ENCODE data around the gene THADA. TPM values are rescaled to one million over a fixed set of nuclear protein-coding genes. Genes with fewer than 3 reads are reported as not detected.

Gene THADA
- total RNA-seq, 1 experiment from 2014 or later: 20.1 TPM

DNA sequence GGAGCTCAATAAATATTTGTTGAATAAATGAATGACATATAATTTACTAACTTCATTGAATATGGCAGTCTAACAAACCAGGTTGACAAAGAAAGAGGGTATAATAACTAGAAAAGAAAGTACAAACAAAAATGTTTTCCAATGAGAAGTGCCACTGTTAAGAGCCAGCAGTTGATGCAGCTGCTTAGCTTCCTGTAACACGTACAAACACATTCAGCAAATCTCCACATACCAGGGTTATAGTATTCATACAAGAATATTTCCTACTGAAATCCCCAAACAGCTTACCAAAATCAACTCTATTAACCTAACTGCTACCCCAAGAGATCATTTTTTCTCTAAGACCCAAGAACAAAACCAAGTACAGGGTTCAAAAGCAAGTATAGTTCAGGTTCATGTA is 77.7 kb downstream of the THADA start:
- H2BK120ac ChIP-seq (ENCODE audit: low read depth, low read length, poor library complexity, severe bottlenecking): no peak overlapping the region

More for the DNA sequence above, 77.7 kb downstream of the THADA start:
- Histone ChIP-seq H3K14ac (ENCODE audit: insufficient read depth, low read length) (no peak overlapping the region), H3K79me1 (ENCODE audit: insufficient read depth, low read depth, low read length, poor library complexity, severe bottlenecking) (no peaks in the 10 kb centered on the region), H3K4ac (ENCODE audit: low read depth, low read length) (no peak overlapping the region), H4K20me1 (ENCODE audit: control insufficient read depth, insufficient read depth, insufficient read length) (no peaks in the 10 kb centered on the region), H3K79me2 (ENCODE audit: insufficient read depth, low read length) (no peaks in the 10 kb centered on the region), H3K56ac (ENCODE audit: insufficient read length, low read depth, low read length) (no peak overlapping the region), H3K4me1 (ENCODE audit: insufficient read depth, low read length) (no peaks in the 10 kb centered on the region; the same call in 1 of the 2 replicates), H2AFZ (ENCODE audit: low read length) (no peak overlapping the region), H3K4me2 (ENCODE audit: insufficient read depth, insufficient read length, low read length) (no peak overlapping the region), H4K8ac (replicated peaks; ENCODE audit: insufficient read length, low read depth, low read length) (no peak overlapping the region), H3K9me3 (ENCODE audit: control insufficient read depth, low read depth, low read length) (no peaks in the 10 kb centered on the region), H4K91ac (ENCODE audit: insufficient read length, low read depth, low read length) (no peak overlapping the region), H2AK5ac (ENCODE audit: insufficient read length, low read length) (no peak overlapping the region), H2BK20ac (ENCODE audit: low read depth, low read length, poor library complexity, severe bottlenecking) (no peak overlapping the region), H3K27me3 (ENCODE audit: insufficient read depth, low read length) (no peaks in the 10 kb centered on the region), H4K5ac (ENCODE audit: insufficient read length, low read depth, low read length) (no peak overlapping the region), H3K18ac (ENCODE audit: insufficient read length, low read depth, low read length) (no peak overlapping the region), H3K23me2 (ENCODE audit: insufficient read length, low read depth, low read length, poor library complexity, severe bottlenecking) (no peaks in the 10 kb centered on the region), H3K27ac (ENCODE audit: insufficient read length, low read depth, low read length) (no peak overlapping the region), H3K23ac (ENCODE audit: insufficient read length, low read depth, low read length) (no peak overlapping the region), H3T11ph (ENCODE audit: low read length) (no peak overlapping the region), H3K9ac (ENCODE audit: extremely low read depth, insufficient read length, low read length) (no peak overlapping the region), H2BK15ac (ENCODE audit: low read depth, low read length) (no peak overlapping the region), H2BK5ac (ENCODE audit: insufficient read length, low read length) (no peak overlapping the region), H2BK12ac (ENCODE audit: insufficient read length, low read depth, low read length) (no peak overlapping the region)
- Mint-ChIP-seq H3K4me3 (no peak overlapping the region), H3K9me3 (no peaks in the 10 kb centered on the region), H3K27me3 (ENCODE audit: low read depth) (no peaks in the 10 kb centered on the region), H3K27ac (0 out of 7 replicates have a peak overlapping the region, but pooled peaks of 1 of the 3 experiments have one; percentile 9), H3K36me3 (ENCODE audit: insufficient read depth in 1 of 3, low read depth in 3 of 3) (no peaks in the 10 kb centered on the region), H3K4me1 (peaks cover 12 to 15% of the 10 kb centered on the region in 2 experiments; a peak in 3 of 4 replicates)
- no peak for DNase-seq
- TF ChIP-seq, protein P1, sequence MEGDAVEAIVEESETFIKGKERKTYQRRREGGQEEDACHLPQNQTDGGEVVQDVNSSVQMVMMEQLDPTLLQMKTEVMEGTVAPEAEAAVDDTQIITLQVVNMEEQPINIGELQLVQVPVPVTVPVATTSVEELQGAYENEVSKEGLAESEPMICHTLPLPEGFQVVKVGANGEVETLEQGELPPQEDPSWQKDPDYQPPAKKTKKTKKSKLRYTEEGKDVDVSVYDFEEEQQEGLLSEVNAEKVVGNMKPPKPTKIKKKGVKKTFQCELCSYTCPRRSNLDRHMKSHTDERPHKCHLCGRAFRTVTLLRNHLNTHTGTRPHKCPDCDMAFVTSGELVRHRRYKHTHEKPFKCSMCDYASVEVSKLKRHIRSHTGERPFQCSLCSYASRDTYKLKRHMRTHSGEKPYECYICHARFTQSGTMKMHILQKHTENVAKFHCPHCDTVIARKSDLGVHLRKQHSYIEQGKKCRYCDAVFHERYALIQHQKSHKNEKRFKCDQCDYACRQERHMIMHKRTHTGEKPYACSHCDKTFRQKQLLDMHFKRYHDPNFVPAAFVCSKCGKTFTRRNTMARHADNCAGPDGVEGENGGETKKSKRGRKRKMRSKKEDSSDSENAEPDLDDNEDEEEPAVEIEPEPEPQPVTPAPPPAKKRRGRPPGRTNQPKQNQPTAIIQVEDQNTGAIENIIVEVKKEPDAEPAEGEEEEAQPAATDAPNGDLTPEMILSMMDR (conservative IDR thresholded peaks at IDR 0.05): no peak
- WGBS (ENCODE audit: extremely low coverage, insufficient read length, low lambda C conversion rate): no CpG with 5 or more reads among the region's 1 CpG

Data from H9 (cell line).